ENCODE measurements around the gene NUAK1. TPM values are rescaled to one million over a fixed set of nuclear protein-coding genes. Genes with fewer than 3 reads are reported as not detected.
A peak's percentile ranks its signal among the peaks of the same experiment; 100 is the strongest.

The NUAK1 gene
- total and polyA plus RNA-seq, 2 experiments from 2014 or later = 5.4 to 16.9 TPM

GRCh38 chr12:106123551-106124081 lies 15.1 kb downstream of the NUAK1 start:
- ATAC-seq = no peak
- Mint-ChIP-seq H3K4me3 (no peak overlapping the region), H3K4me1 (peaks cover 55% of the 10 kb centered on the region), H3K27me3 (ENCODE audit: insufficient read depth, low read depth, poor library complexity) (peaks cover 3% of the 10 kb centered on the region), H3K9me3 (no peaks in the 10 kb centered on the region), H3K27ac (peak overlapping the region; percentile 50), H3K36me3 (ENCODE audit: low read depth) (no peaks in the 10 kb centered on the region)
- no peak overlapping the region for H3K4me3 ChIP-seq
- H3K4me2 ChIP-seq = no peak overlapping the region
- H3F3A ChIP-seq (replicated peaks; ENCODE audit: low read depth) = no peaks in the 10 kb centered on the region
- no peak for TF ChIP-seq ZNF462 (CRISPR knock-in tag; IDR thresholded peaks at IDR 0.05)
- TF ChIP-seq ZNF331 (CRISPR knock-in tag; IDR thresholded peaks at IDR 0.05; ENCODE audit: low read depth) = no peak
- TF ChIP-seq STAT1 (IDR thresholded peaks at IDR 0.05; ENCODE audit: unreplicated experiment) = no peak
- no peak for TF ChIP-seq POLR2AphosphoS5 (IDR thresholded peaks at IDR 0.05; ENCODE audit: low read depth)
- no peak for TF ChIP-seq ZNF114 (CRISPR knock-in tag; IDR thresholded peaks at IDR 0.05)
- TF ChIP-seq CTCF (conservative IDR thresholded peaks at IDR 0.05; ENCODE audit: low read depth in 2 of 2) = no peak
- no peak for TF ChIP-seq JUNB (IDR thresholded peaks at IDR 0.05; ENCODE audit: unreplicated experiment)
- TF ChIP-seq ETS1 (IDR thresholded peaks at IDR 0.05) = no peak
- no peak for TF ChIP-seq REST (IDR thresholded peaks at IDR 0.05; ENCODE audit: unreplicated experiment)
- TF ChIP-seq CREB1 (CRISPR knock-in tag; IDR thresholded peaks at IDR 0.05; ENCODE audit: low read depth) = no peak
- no peak for TF ChIP-seq EZH2phosphoT487 (IDR thresholded peaks at IDR 0.05; ENCODE audit: unreplicated experiment)
- TF ChIP-seq EZH2 (IDR thresholded peaks at IDR 0.05; ENCODE audit: low read depth, unreplicated experiment) = no peak
- no peaks in the 10 kb centered on the region for H4K20me1 ChIP-seq (replicated peaks; ENCODE audit: insufficient read depth)
- no peak overlapping the region for H3K27ac ChIP-seq (ENCODE audit: low read depth)
- H3K9me2 ChIP-seq (ENCODE audit: insufficient read depth) = no peaks in the 10 kb centered on the region
- no peak overlapping the region for H2AFZ ChIP-seq
- H3K79me2 ChIP-seq (replicated peaks; ENCODE audit: insufficient read depth) = peaks cover 100% of the 10 kb centered on the region
- H3K27me3 ChIP-seq (ENCODE audit: insufficient read depth) = no peaks in the 10 kb centered on the region
- no peaks in the 10 kb centered on the region for H3K36me3 ChIP-seq (ENCODE audit: insufficient read depth)
- DNase-seq (ENCODE audit: low spot score) = no peak
- peaks cover 59% of the 10 kb centered on the region for H3K4me1 ChIP-seq (ENCODE audit: insufficient read depth)

All from GM23338 (cell line).